GM18868 (cell line): Measurements from ENCODE around the gene GRIN3A.
A peak's percentile ranks its signal among the peaks of the same experiment; 100 is the strongest.
"Not testable (repeated sequence)": the region's sequence is repeated elsewhere in the genome, so short reads cannot be mapped to it uniquely, and the experiment has no call there.

ENCODE experiments used
- ATAC-seq: cut with Tn5 transposase; IDR thresholded peaks from one replicate; pipeline ENCODE4 v1.9.1; 2021; ENCODE audit warnings: mild to moderate bottlenecking, moderate library complexity; ENCODE audit not compliant: unreplicated experiment

The GRIN3A gene

GRCh38 chr9:101635473-101635872, 103.0 kb downstream of the GRIN3A start:
- ATAC-seq = no peak

- no peak for ATAC-seq
Measured at GRCh38 chr9:101634741-101635409, 103.6 kb downstream of the GRIN3A start.

- no peak for ATAC-seq
Measured at GRCh38 chr9:101632611-101633010, 105.8 kb downstream of the GRIN3A start.

GRCh38 chr9:101631892-101632291, 106.6 kb downstream of the GRIN3A start:
- ATAC-seq = no peak

- ATAC-seq = no peak
Measured at GRCh38 chr9:101629636-101630035, 108.8 kb downstream of the GRIN3A start.

- no peak for ATAC-seq
Measured at GRCh38 chr9:101628173-101628572, 110.3 kb downstream of the GRIN3A start.

- ATAC-seq = no peak
Measured at GRCh38 chr9:101626295-101626694, 112.2 kb downstream of the GRIN3A start.

- no peak for ATAC-seq
Measured at GRCh38 chr9:101625876-101626275, 112.6 kb downstream of the GRIN3A start.

- ATAC-seq = no peak
Measured at GRCh38 chr9:101620452-101620851, 118.0 kb downstream of the GRIN3A start.

- peak; percentile 65 for ATAC-seq
Measured at GRCh38 chr9:101618698-101619097, 119.7 kb downstream of the GRIN3A start.

- ATAC-seq = no peak
Measured at GRCh38 chr9:101605547-101605946, 132.9 kb downstream of the GRIN3A start.

GRCh38 chr9:101604296-101604695, 134.2 kb downstream of the GRIN3A start:
- ATAC-seq = no peak

GRCh38 chr9:101601904-101602765, 136.3 kb downstream of the GRIN3A start:
- ATAC-seq = peak; percentile 59

GRCh38 chr9:101594796-101595195, 143.7 kb downstream of the GRIN3A start, which contains the start of gene PPP3R2:
Gene PPP3R2 (minus strand): TSS chr9:101594969. CDS start chr9:101594921, 48 bp downstream.
- ATAC-seq = no peak

GRCh38 chr9:101593345-101593744, 145.1 kb downstream of the GRIN3A start:
- no peak for ATAC-seq

GRCh38 chr9:101592788-101593187, 145.7 kb downstream of the GRIN3A start:
- ATAC-seq = no peak

- no peak for ATAC-seq
Measured at GRCh38 chr9:101591787-101592446, 146.5 kb downstream of the GRIN3A start.

- no peak for ATAC-seq
Measured at GRCh38 chr9:101590901-101591300, 147.5 kb downstream of the GRIN3A start.

- not testable (repeated sequence) for ATAC-seq
Measured at GRCh38 chr9:101590074-101590473, 148.4 kb downstream of the GRIN3A start.

- no peak for ATAC-seq
Measured at GRCh38 chr9:101587332-101588043, 151.0 kb downstream of the GRIN3A start.

GRCh38 chr9:101586651-101587050, 151.8 kb downstream of the GRIN3A start:
- ATAC-seq = peak; percentile 95
